Measurements from ENCODE around the gene CHCHD4. TPM values are rescaled to one million over a fixed set of nuclear protein-coding genes. Genes with fewer than 3 reads are reported as not detected.
A peak's percentile ranks its signal among the peaks of the same experiment; 100 is the strongest.

The CHCHD4 gene
- total and polyA plus RNA-seq, 2 of the 8 experiments (the other 6 are each of a cell fraction or from before 2014, with no cell fraction given), result 15.0 to 22.3 TPM

GRCh38 chr3:14126887-14127505 lies 2.3 kb upstream of the CHCHD4 start:
- no peak overlapping the region for H4K5ac ChIP-seq (ENCODE audit: insufficient read length, low read depth, low read length)
- ChIA-PET POLR2A (ENCODE audit: partially characterized antibody) (interaction anchor here (1.5 to 3.7 kb wide), 4 partner anchors 12 to 51 kb away, joined by 3 to 32 read pairs (median 11); partner anchors contain the start of genes LSM3 and XPC), CTCF (ENCODE audit: partially characterized antibody) (interaction anchor here (1.4 to 2.4 kb wide), 4 partner anchors 19 to 230 kb away, joined by 5 to 10 read pairs (median 7); no protein-coding TSS in a partner anchor)
- no peak overlapping the region for H3K4ac ChIP-seq (replicated peaks; ENCODE audit: insufficient read length, low read depth, low read length)
- H3K79me2 ChIP-seq (ENCODE audit: control insufficient read depth in 1 of 2, insufficient read depth in 2 of 2, low read length in 2 of 2), result peaks cover 7 to 31% of the 10 kb centered on the region in 2 experiments
- H3K36me3 ChIP-seq (ENCODE audit: control insufficient read depth in 2 of 4, insufficient read depth in 4 of 4, low read length in 3 of 4), result peaks cover 8 to 23% (median 16%) of the 10 kb centered on the region in 4 experiments
- DNase-seq (ENCODE audit: low read depth in 1 of 2, low spot score in 2 of 2) (peak in 1 of 2 experiments; percentile 29), FAIRE-seq (no peak)
- H2AFZ ChIP-seq (ENCODE audit: low read length), result no peak overlapping the region
- H2BK15ac ChIP-seq (ENCODE audit: low read length), result no peak overlapping the region
- H3K23ac ChIP-seq (ENCODE audit: insufficient read length), result no peak overlapping the region
- H4K8ac ChIP-seq (ENCODE audit: extremely low read depth, insufficient read depth, low read length), result no peak overlapping the region
- no peak overlapping the region for H2BK5ac ChIP-seq (ENCODE audit: low read depth, low read length)
- H3K4me3 ChIP-seq (ENCODE audit: extremely low read depth in 1 of 4, insufficient read depth in 2 of 4, low read depth in 3 of 4, low read length in 4 of 4), result no peak overlapping the region
- H3K56ac ChIP-seq (replicated peaks; ENCODE audit: insufficient read length, low read depth, low read length), result no peak overlapping the region
- H3K14ac ChIP-seq (ENCODE audit: insufficient read length), result no peak overlapping the region
- H3K4me2 ChIP-seq (ENCODE audit: insufficient read depth in 1 of 2, low read depth in 2 of 2, low read length in 2 of 2), result no peak overlapping the region; a peak in 1 of 4 replicates
- H3K23me2 ChIP-seq (ENCODE audit: low read depth, low read length), result peaks cover 14% of the 10 kb centered on the region
- peaks cover 0 to 14% (median 10%) of the 10 kb centered on the region in 4 experiments; a peak in 6 of 7 replicates for H3K4me1 ChIP-seq (replicated peaks in 1 of 4; ENCODE audit: control insufficient read depth in 3 of 4, insufficient read depth in 4 of 4, low read length in 3 of 4)
- no peak overlapping the region for H2BK20ac ChIP-seq (ENCODE audit: low read length)
- no peaks in the 10 kb centered on the region for H3K9me3 ChIP-seq (ENCODE audit: insufficient read depth in 2 of 2, low read depth in 1 of 2, low read length in 1 of 2)
- H4K20me1 ChIP-seq (replicated peaks in 1 of 2; ENCODE audit: control insufficient read depth in 1 of 2, insufficient read depth in 2 of 2, low read length in 2 of 2), result peaks cover 2 to 15% of the 10 kb centered on the region in 2 experiments
- H3K27ac ChIP-seq (ENCODE audit: low read depth, low read length), result no peak overlapping the region
- 92% methylated on average over 5 of the region's 5 CpGs; no CpG with 5 or more reads in 1 of the 2 experiments for WGBS, 2 experiments (ENCODE audit: extremely low coverage in 1 of 2, insufficient coverage in 1 of 2, insufficient read length in 1 of 2, insufficient replicate concordance in 2 of 2, low coverage in 1 of 2, low lambda C conversion rate in 2 of 2, missing lambda C conversion rate in 1 of 2)
- H4K91ac ChIP-seq (replicated peaks; ENCODE audit: insufficient read length, low read length), result no peak overlapping the region
- H3K18ac ChIP-seq (ENCODE audit: extremely low read depth, low read length), result no peak overlapping the region
- peaks cover 14% of the 10 kb centered on the region for H3K79me1 ChIP-seq (ENCODE audit: low read depth, low read length)
- H2BK120ac ChIP-seq (replicated peaks; ENCODE audit: low read depth, low read length), result no peak overlapping the region
- no peak overlapping the region for H2BK12ac ChIP-seq (ENCODE audit: low read depth, low read length)
- no peak overlapping the region for H3K9ac ChIP-seq (replicated peaks in 1 of 4; ENCODE audit: extremely low read depth in 1 of 4, low read depth in 3 of 4, low read length in 3 of 4)
- no peaks in the 10 kb centered on the region for H3K27me3 ChIP-seq (replicated peaks in 1 of 4; ENCODE audit: control insufficient read depth in 3 of 4, extremely low read depth in 1 of 4, insufficient read depth in 3 of 4, low read length in 3 of 4)
- H2AK5ac ChIP-seq (ENCODE audit: low read depth, low read length), result no peak overlapping the region
- TF ChIP-seq KDM4A (IDR thresholded peaks at IDR 0.05; ENCODE audit: low read depth, low read length, severe bottlenecking), result no peak
- TF ChIP-seq ATF2 (IDR thresholded peaks at IDR 0.05; ENCODE audit: low read length), result no peak
- TF ChIP-seq ATF3 (IDR thresholded peaks at IDR 0.05; ENCODE audit: insufficient read depth, low read depth, low read length), result no peak
- TF ChIP-seq E2F6 (IDR thresholded peaks at IDR 0.05), result no peak
- no peak for TF ChIP-seq POLR2A (IDR thresholded peaks at IDR 0.05; ENCODE audit: control extremely low read depth in 1 of 2, low read depth in 2 of 2, low read length in 2 of 2)
- no peak for TF ChIP-seq SP4 (IDR thresholded peaks at IDR 0.05; ENCODE audit: low read length)
- no peak for TF ChIP-seq GABPA (IDR thresholded peaks at IDR 0.05; ENCODE audit: borderline replicate concordance, insufficient read depth, low read length)
- TF ChIP-seq SUZ12 (IDR thresholded peaks at IDR 0.05; ENCODE audit: low read length), result no peak
- TF ChIP-seq CBX5 (IDR thresholded peaks at IDR 0.05; ENCODE audit: low read depth, low read length), result no peak
- TF ChIP-seq KDM1A (IDR thresholded peaks at IDR 0.05; ENCODE audit: borderline replicate concordance, low read length), result no peak

Measured in H1 (cell line).